Spleen (tissue), 11 donors: ENCODE results near the gene TNFAIP3. TPM values are rescaled to one million over a fixed set of nuclear protein-coding genes. Genes with fewer than 3 reads are reported as not detected.

ENCODE experiments used
- DNase-seq: peaks from one replicate; pipeline ENCODE4 v3.0.0-alpha.2; 2020
- H3K27ac ChIP-seq, 8 donors: fragments of 200-600 bp; sonication (generic) in 7 of 8; 1 replicate in 4 of 8; 2 replicates in 4 of 8; pipeline versions ENCODE4 v1.5.0 to v1.8.0; 2016 to 2021; ENCODE audit warnings: inconsistent platforms in 4 of 8, mild to moderate bottlenecking in 4 of 8, moderate library complexity in 1 of 8
- H3K27me3 ChIP-seq, 7 donors: fragments of 200-600 bp; sonication (generic) in 6 of 7; replicated peaks in 1 of 7; 1 replicate in 4 of 7; 2 replicates in 3 of 7; pipeline versions ENCODE4 v1.5.0 to v1.8.0; 2016 to 2021; ENCODE audit warnings: inconsistent platforms in 3 of 7, mild to moderate bottlenecking in 1 of 7
- H3K36me3 ChIP-seq, 6 donors: fragments of 200-600 bp; sonication (generic) in 5 of 6; 1 replicate in 4 of 6; 2 replicates in 2 of 6; pipeline versions ENCODE4 v1.5.0 to v1.8.0; 2016 to 2021; ENCODE audit warnings: inconsistent platforms in 2 of 6
- H3K4me1 ChIP-seq, 6 donors: fragments of 200-600 bp; sonication (generic) in 5 of 6; 1 replicate in 3 of 6; 2 replicates in 3 of 6; pipeline versions ENCODE4 v1.5.0 to v1.8.0; 2016 to 2021; ENCODE audit warnings: inconsistent platforms in 3 of 6
- H3K4me3 ChIP-seq, 8 donors: fragments of 200-600 bp; sonication (generic) in 7 of 8; 1 replicate in 4 of 8; 2 replicates in 4 of 8; pipeline versions ENCODE4 v1.5.0 to v1.8.0; 2016 to 2021; ENCODE audit warnings: inconsistent platforms in 4 of 8, mild to moderate bottlenecking in 4 of 8, moderate library complexity in 2 of 8
- H3K9me3 ChIP-seq, 8 donors: fragments of 200-600 bp; sonication (generic) in 7 of 8; 1 replicate in 4 of 8; 2 replicates in 4 of 8; pipeline versions ENCODE4 v1.5.0 to v1.8.0; 2016 to 2021; ENCODE audit warnings: inconsistent platforms in 4 of 8
- POLR2A ChIP-seq, 3 donors: fragments of 450-650 bp; IDR thresholded peaks; one replicate each; pipeline ENCODE4 v1.5.1; 2017; ENCODE audit warnings: antibody characterized with exemption in 3 of 3, mild to moderate bottlenecking in 1 of 3
- POLR2AphosphoS5 ChIP-seq, 3 donors: sonication (generic); formaldehyde crosslinking; IDR thresholded peaks; one replicate each; pipeline ENCODE4 v1.5.1; 2017; ENCODE audit warnings: antibody characterized with exemption in 3 of 3
- WGBS, 5 donors: extraction: QIAGEN DNeasy Blood & Tissue Kit in 3 of 5; methylation state at CpG; one replicate each; pipeline versions ENCODE4 v1.1.5 to v1.1.7; 2013 to 2018; 5-methylcytosine and 5-hydroxymethylcytosine counted together
- intact Hi-C: fragments of 100-400 bp; cut with DNase I; formaldehyde crosslinking; loops from one replicate; pipeline ENCODE4 v1.15.0; 2023; ENCODE audit warnings: low total_unique reads
- polyA plus RNA-seq, 3 donors: library from polyadenylated mRNA; stranded (reverse); fragments of 200-250 nt; gene quantifications; one replicate each; pipeline ENCODE4 v1.2.1, GENCODE V29; 2013
- total RNA-seq, 7 donors: library from RNA; depleted of rRNA in 3 of 7; stranded (reverse); fragments of >200 nt in 3 of 7; fragmentation: NEBNext Ultra II Directional in 4 of 7; extraction: Animal tissue kit (Norgen Biotek cat#: 25700) in 4 of 7; gene quantifications; one replicate each; pipeline versions ENCODE4 v1.1.0 to v1.2.1, GENCODE V29; 2016 to 2021
- TF ChIP-seq, protein P1 (sequence below), 11 experiments: fragments of 200-600 bp in 7 of 11; fragments of 450-650 bp in 4 of 11; sonication (generic) in 4 of 11; IDR thresholded peaks in 8 of 11; conservative IDR thresholded peaks in 3 of 11; 1 replicate in 7 of 11; 2 replicates in 4 of 11; pipeline versions ENCODE4 v1.4.0 to v1.8.0; 2016 to 2021; ENCODE audit warnings: antibody characterized with exemption in 11 of 11, inconsistent platforms in 4 of 11, mild to moderate bottlenecking in 1 of 11
- donor health status: healthy with polysubstance abuse.
- donor health status: DM: no; HTN: no; CAD: no; lungs with moderate emphysema.
- donor health status: DM: no; HTN: no; CAD: no.
- donor health status: Bipolar disorder and iron deficiency.
- donor health status: healthy.
- donor health status: DM: no; HTN: no; CAD: no.
- donor health status: DM: yes; HTN: yes; CAD: no.

TNFAIP3 gene
- total and polyA plus RNA-seq, 10 donors, result 23.2 to 133 (median 51.7) TPM

- Histone ChIP-seq H3K4me3 (peak overlapping the region in 1 of 8 donors; percentile 33), H3K27ac (peak overlapping the region in 6 of 8 donors; percentile 15 to 82 (median 66)), H3K36me3 (no peaks in the 10 kb centered on the region), H3K4me1 (peaks cover 9 to 42% (median 29%) of the 10 kb centered on the region in 6 donors), H3K9me3 (no peaks in the 10 kb centered on the region), H3K27me3 (no peaks in the 10 kb centered on the region)
- no peak for TF ChIP-seq POLR2AphosphoS5 (IDR thresholded peaks at IDR 0.05)
- no peak for DNase-seq
- intact Hi-C loops, result no loop called here
- WGBS, 5 donors, result 48 to 69% (median 62%) methylated on average over 1 of the region's 1 CpG
These were observed 42.5 kb upstream of the TNFAIP3 start for GRCh38 chr6:137824556-137824879.

GRCh38 chr6:137824896-137825295 lies 42.2 kb upstream of the TNFAIP3 start:
- WGBS, 5 donors, result 90 to 97% (median 93%) methylated on average over 2 of the region's 2 CpGs
- intact Hi-C loops, result no loop called here
- no peaks in the 10 kb centered on the region for H3K27me3 ChIP-seq
- no peaks in the 10 kb centered on the region for H3K36me3 ChIP-seq
- no peaks in the 10 kb centered on the region for H3K9me3 ChIP-seq
- peak overlapping the region in 4 of 8 donors; percentile 62 to 82 (median 72) for H3K27ac ChIP-seq
- DNase-seq, result no peak
- peaks cover 9 to 38% (median 25%) of the 10 kb centered on the region in 6 donors for H3K4me1 ChIP-seq
- TF ChIP-seq POLR2A (IDR thresholded peaks at IDR 0.05) (no peak), POLR2AphosphoS5 (IDR thresholded peaks at IDR 0.05) (no peak)
- no peak overlapping the region for H3K4me3 ChIP-seq

- Histone ChIP-seq H3K27ac (no peak overlapping the region), H3K36me3 (no peaks in the 10 kb centered on the region), H3K4me3 (no peak overlapping the region), H3K4me1 (peaks cover 0 to 17% (median 11%) of the 10 kb centered on the region in 6 donors), H3K9me3 (no peaks in the 10 kb centered on the region), H3K27me3 (no peaks in the 10 kb centered on the region)
- TF ChIP-seq POLR2AphosphoS5 (IDR thresholded peaks at IDR 0.05), result no peak
- TF ChIP-seq POLR2A (IDR thresholded peaks at IDR 0.05), result no peak
- TF ChIP-seq, protein P1, sequence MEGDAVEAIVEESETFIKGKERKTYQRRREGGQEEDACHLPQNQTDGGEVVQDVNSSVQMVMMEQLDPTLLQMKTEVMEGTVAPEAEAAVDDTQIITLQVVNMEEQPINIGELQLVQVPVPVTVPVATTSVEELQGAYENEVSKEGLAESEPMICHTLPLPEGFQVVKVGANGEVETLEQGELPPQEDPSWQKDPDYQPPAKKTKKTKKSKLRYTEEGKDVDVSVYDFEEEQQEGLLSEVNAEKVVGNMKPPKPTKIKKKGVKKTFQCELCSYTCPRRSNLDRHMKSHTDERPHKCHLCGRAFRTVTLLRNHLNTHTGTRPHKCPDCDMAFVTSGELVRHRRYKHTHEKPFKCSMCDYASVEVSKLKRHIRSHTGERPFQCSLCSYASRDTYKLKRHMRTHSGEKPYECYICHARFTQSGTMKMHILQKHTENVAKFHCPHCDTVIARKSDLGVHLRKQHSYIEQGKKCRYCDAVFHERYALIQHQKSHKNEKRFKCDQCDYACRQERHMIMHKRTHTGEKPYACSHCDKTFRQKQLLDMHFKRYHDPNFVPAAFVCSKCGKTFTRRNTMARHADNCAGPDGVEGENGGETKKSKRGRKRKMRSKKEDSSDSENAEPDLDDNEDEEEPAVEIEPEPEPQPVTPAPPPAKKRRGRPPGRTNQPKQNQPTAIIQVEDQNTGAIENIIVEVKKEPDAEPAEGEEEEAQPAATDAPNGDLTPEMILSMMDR (IDR thresholded peaks at IDR 0.05 in 8 of 11, conservative IDR thresholded peaks at IDR 0.05 in 3 of 11), result no peak
- no peak for DNase-seq
- intact Hi-C loops, result no loop called here
- WGBS, 5 donors, result 89 to 97% (median 92%) methylated on average over 5 of the region's 5 CpGs
These were observed 39.6 kb upstream of the TNFAIP3 start for GRCh38 chr6:137827411-137827940.

- WGBS, 5 donors, result 79 to 88% (median 81%) methylated on average over 4 of the region's 4 CpGs
- Histone ChIP-seq H3K4me1 (peaks cover 0 to 15% (median 10%) of the 10 kb centered on the region in 6 donors), H3K27ac (peak overlapping the region in 2 of 8 donors; percentile 26 to 28), H3K27me3 (no peaks in the 10 kb centered on the region), H3K36me3 (no peaks in the 10 kb centered on the region), H3K4me3 (no peak overlapping the region), H3K9me3 (peaks cover 0 to 3% (median 0%) of the 10 kb centered on the region in 8 donors)
- intact Hi-C loops, result no loop called here
- no peak for DNase-seq
- TF ChIP-seq, protein P1 (IDR thresholded peaks at IDR 0.05 in 8 of 11, conservative IDR thresholded peaks at IDR 0.05 in 3 of 11), result no peak
- TF ChIP-seq POLR2AphosphoS5 (IDR thresholded peaks at IDR 0.05) (no peak), POLR2A (IDR thresholded peaks at IDR 0.05) (no peak)
These were observed 38.9 kb upstream of the TNFAIP3 start for GRCh38 chr6:137827977-137828810.

DNA sequence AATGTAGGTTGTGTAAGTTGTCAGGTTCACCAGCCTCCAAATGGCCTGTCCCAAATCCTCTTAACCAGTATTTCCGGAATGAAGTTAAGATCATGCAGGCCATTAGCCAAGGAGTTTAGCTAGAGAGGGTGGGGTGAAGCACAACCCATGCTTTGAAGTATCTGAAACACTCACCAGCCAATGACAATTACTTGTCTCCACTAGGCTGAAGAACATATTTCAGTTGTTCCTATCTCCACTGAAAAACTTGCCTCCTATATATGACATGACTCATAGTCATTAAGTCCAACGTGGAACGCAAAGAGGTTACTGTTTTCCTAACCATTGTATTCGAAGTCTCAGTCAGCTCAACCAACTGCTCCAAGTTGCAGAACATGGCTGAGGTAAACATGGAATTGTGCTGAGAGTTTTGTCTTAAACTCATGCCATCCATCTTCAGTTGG lies 37.4 kb upstream of the TNFAIP3 start:
- H3K4me3 ChIP-seq, result no peak overlapping the region
- H3K36me3 ChIP-seq, result no peaks in the 10 kb centered on the region
- H3K27ac ChIP-seq, result no peak overlapping the region
- peaks cover 0 to 3% (median 0%) of the 10 kb centered on the region in 6 donors for H3K4me1 ChIP-seq
- TF ChIP-seq POLR2A (IDR thresholded peaks at IDR 0.05) (no peak), POLR2AphosphoS5 (IDR thresholded peaks at IDR 0.05) (no peak)
- TF ChIP-seq, protein P1 (IDR thresholded peaks at IDR 0.05 in 8 of 11, conservative IDR thresholded peaks at IDR 0.05 in 3 of 11), result no peak
- no peak for DNase-seq
- H3K27me3 ChIP-seq, result no peaks in the 10 kb centered on the region
- peaks cover 0 to 11% (median 4%) of the 10 kb centered on the region in 8 donors for H3K9me3 ChIP-seq
- intact Hi-C loops, result no loop called here
- 76 to 95% (median 92%) methylated on average over 4 of the region's 4 CpGs for WGBS, 5 donors
